Liver (tissue), 9 donors: ENCODE data around the gene HNRNPA1. TPM values are rescaled to one million over a fixed set of nuclear protein-coding genes. Genes with fewer than 3 reads are reported as not detected.

Source experiments
- DNase-seq: peaks from one replicate; pipeline ENCODE4 v3.0.0-alpha.2; 2017; ENCODE audit warnings: low spot score
- H3K27ac ChIP-seq, 2 donors: one replicate each; pipeline ENCODE4 v1.7.0; 2013; ENCODE audit warnings: inconsistent platforms in 2 of 2, low read length in 2 of 2, control low read depth in 1 of 2, low read depth in 1 of 2, mild to moderate bottlenecking in 1 of 2
- H3K27me3 ChIP-seq, 4 donors: one replicate each; pipeline versions ENCODE4 v1.6.1 to v1.7.0; 2013; ENCODE audit warnings: low read length in 3 of 4, inconsistent platforms in 1 of 4, mild to moderate bottlenecking in 1 of 4, moderate library complexity in 1 of 4; ENCODE audit not compliant: control insufficient read depth in 4 of 4, insufficient read depth in 4 of 4
- H3K36me3 ChIP-seq, 4 donors: one replicate each; pipeline versions ENCODE4 v1.6.1 to v1.7.0; 2013; ENCODE audit warnings: low read length in 3 of 4, mild to moderate bottlenecking in 3 of 4, low read depth in 1 of 4, moderate library complexity in 1 of 4; ENCODE audit not compliant: control insufficient read depth in 4 of 4, insufficient read depth in 3 of 4
- H3K4me1 ChIP-seq, 4 donors: one replicate each; pipeline versions ENCODE4 v1.6.1 to v1.7.0; 2013; ENCODE audit warnings: low read length in 3 of 4, mild to moderate bottlenecking in 3 of 4, moderate library complexity in 1 of 4; ENCODE audit not compliant: control insufficient read depth in 4 of 4, insufficient read depth in 4 of 4
- H3K4me3 ChIP-seq, 3 donors: one replicate each; pipeline versions ENCODE4 v1.6.1 to v1.7.0; 2013; ENCODE audit warnings: low read length in 3 of 3, control low read depth in 1 of 3, low read depth in 1 of 3, mild to moderate bottlenecking in 1 of 3
- H3K9ac ChIP-seq, 2 donors: one replicate each; pipeline ENCODE4 v1.7.0; 2013; ENCODE audit warnings: low read length in 2 of 2, mild to moderate bottlenecking in 2 of 2, moderate library complexity in 2 of 2, control low read depth in 1 of 2, low read depth in 1 of 2
- H3K9me3 ChIP-seq, 4 donors: one replicate each; pipeline versions ENCODE4 v1.6.1 to v1.7.0; 2013; ENCODE audit warnings: low read length in 3 of 4; ENCODE audit not compliant: control insufficient read depth in 4 of 4
- ATF3 ChIP-seq: IDR thresholded peaks from 2 replicates; pipeline ENCODE4 v1.6.1; 2016; ENCODE audit warnings: antibody characterized with exemption
- CTCF ChIP-seq: fragments of 150-350 bp; IDR thresholded peaks from 2 replicates; pipeline ENCODE4 v1.5.1; 2017; ENCODE audit warnings: improper control_type of control experiment, low read depth, low read length; ENCODE audit not compliant: missing input control
- FOXA1 ChIP-seq: IDR thresholded peaks from 2 replicates; pipeline ENCODE4 v1.6.1; 2016; ENCODE audit warnings: antibody characterized with exemption
- FOXA2 ChIP-seq: IDR thresholded peaks from 2 replicates; pipeline ENCODE4 v1.6.1; 2016; ENCODE audit warnings: antibody characterized with exemption
- GABPA ChIP-seq, 2 donors: IDR thresholded peaks in 1 of 2; conservative IDR thresholded peaks in 1 of 2; 2 replicates each; pipeline ENCODE4 v1.6.1; 2016; ENCODE audit warnings: antibody characterized with exemption in 2 of 2, mild to moderate bottlenecking in 1 of 2, moderate library complexity in 1 of 2
- HNF4A ChIP-seq, 2 donors: conservative IDR thresholded peaks; 2 replicates each; pipeline ENCODE4 v1.6.1; 2016; ENCODE audit warnings: antibody characterized with exemption in 2 of 2, mild to moderate bottlenecking in 2 of 2
- MAX ChIP-seq: IDR thresholded peaks from 2 replicates; pipeline ENCODE4 v1.6.1; 2016; ENCODE audit warnings: antibody characterized with exemption
- NR2F2 ChIP-seq: IDR thresholded peaks from 2 replicates; pipeline ENCODE4 v1.6.1; 2016; ENCODE audit warnings: antibody characterized with exemption
- RAD21 ChIP-seq, 2 donors: IDR thresholded peaks; 2 replicates each; pipeline ENCODE4 v1.6.1; 2016; ENCODE audit warnings: antibody characterized with exemption in 2 of 2, mild to moderate bottlenecking in 2 of 2
- RXRA ChIP-seq, 2 donors: IDR thresholded peaks; 2 replicates each; pipeline ENCODE4 v1.6.1; 2017 to 2018; ENCODE audit warnings: antibody characterized with exemption in 2 of 2, mild to moderate bottlenecking in 1 of 2
- SP1 ChIP-seq: IDR thresholded peaks from 2 replicates; pipeline ENCODE4 v1.6.1; 2018; ENCODE audit warnings: antibody characterized with exemption, mild to moderate bottlenecking
- YY1 ChIP-seq: IDR thresholded peaks from 2 replicates; pipeline ENCODE4 v1.6.1; 2016; ENCODE audit warnings: antibody characterized with exemption, mild to moderate bottlenecking
- ZBTB33 ChIP-seq: IDR thresholded peaks from 2 replicates; pipeline ENCODE4 v1.6.1; 2016; ENCODE audit warnings: antibody characterized with exemption
- WGBS: extraction: QIAGEN DNeasy Blood & Tissue Kit; methylation state at CpG from one replicate; pipeline ENCODE4 v1.1.7; 2013; 5-methylcytosine and 5-hydroxymethylcytosine counted together
- polyA plus RNA-seq, 2 donors: library from polyadenylated mRNA; stranded (reverse) in 1 of 2; unstranded in 1 of 2; fragments of 200-250 nt in 1 of 2; fragments of >200 nt in 1 of 2; fragmentation: Nextera tagmentation in 1 of 2; extraction: Ambion mirVana in 1 of 2; gene quantifications; one replicate each; pipeline versions ENCODE4 v1.2.1 to v1.2.3, GENCODE V29; 2013 to 2015
- total RNA-seq, 2 donors: library from RNA; depleted of rRNA; stranded (reverse); fragments of >200 nt; gene quantifications; one replicate each; pipeline ENCODE4 v1.2.3, GENCODE V29; 2014
- donor health status: healthy.
- donor health status: healthy.
- donor health status: healthy.
- donor health status: healthy.
- donor health status: healthy.

Gene HNRNPA1
- total and polyA plus RNA-seq, 4 donors: 81.0 to 274 (median 205) TPM

DNA sequence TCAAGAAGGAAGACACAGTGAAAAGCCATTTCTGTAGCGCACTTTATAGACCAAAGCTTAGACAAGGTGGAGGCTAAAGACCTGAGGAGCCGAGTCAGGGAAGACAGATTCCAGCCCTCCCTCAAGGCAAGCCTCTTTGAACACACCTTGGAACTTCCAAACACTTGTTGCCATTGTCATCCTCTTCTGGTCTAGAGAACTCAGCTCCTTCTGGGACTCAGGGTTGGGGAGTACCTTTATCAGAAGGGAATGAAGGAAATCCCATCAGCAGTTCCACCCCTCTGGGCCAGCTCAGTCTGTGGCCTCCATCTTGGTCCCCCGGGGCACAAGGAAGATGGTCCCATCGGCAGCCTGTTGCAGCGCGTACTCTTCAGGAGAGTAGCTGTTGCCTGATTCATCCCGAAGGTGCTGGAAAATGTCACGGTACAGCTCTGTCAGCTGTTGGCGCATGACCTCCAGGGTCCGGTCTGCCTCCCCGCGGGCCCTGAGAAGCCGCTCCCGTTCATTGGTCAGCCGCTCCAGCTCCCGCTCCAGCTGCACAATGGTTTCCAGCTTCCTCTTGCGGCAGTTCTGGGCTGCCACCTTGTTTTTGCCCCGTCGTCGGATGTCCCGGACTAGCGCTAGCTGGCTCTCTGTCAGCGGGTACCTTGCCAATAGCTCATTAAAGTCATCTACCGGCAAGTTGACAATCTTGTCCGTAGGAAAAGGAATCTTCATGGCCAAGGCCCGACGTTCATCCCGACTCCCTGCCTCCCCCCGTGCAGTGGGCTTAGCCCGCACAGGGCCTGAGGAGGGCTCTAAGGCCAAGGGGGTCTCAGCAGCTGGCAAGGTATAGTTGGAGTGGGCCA, 11.8 kb downstream of the HNRNPA1 start:
- 93% methylated on average over 30 of the region's 30 CpGs for WGBS
- Histone ChIP-seq H3K27ac (no peak overlapping the region), H3K4me1 (peaks cover 0 to 3% (median 0%) of the 10 kb centered on the region in 4 donors), H3K4me3 (no peak overlapping the region), H3K36me3 (peaks cover 0 to 11% (median 7%) of the 10 kb centered on the region in 4 donors), H3K9ac (no peak overlapping the region), H3K9me3 (no peaks in the 10 kb centered on the region), H3K27me3 (no peaks in the 10 kb centered on the region)
- DNase-seq: no peak
- no peak for TF ChIP-seq SP1
- TF ChIP-seq YY1: no peak
- no peak for TF ChIP-seq FOXA2
- TF ChIP-seq MAX: no peak

- DNase-seq: no peak
- no peaks in the 10 kb centered on the region for H3K9me3 ChIP-seq
- H3K27ac ChIP-seq: no peak overlapping the region
- no peak overlapping the region for H3K4me3 ChIP-seq
- H3K36me3 ChIP-seq: peaks cover 0 to 5% (median 1%) of the 10 kb centered on the region in 4 donors
- TF ChIP-seq HNF4A (conservative IDR thresholded peaks at IDR 0.05) (no peak), GABPA (IDR thresholded peaks at IDR 0.05 in 1 of 2, conservative IDR thresholded peaks at IDR 0.05 in 1 of 2) (no peak), ATF3 (no peak), CTCF (no peak)
- WGBS: 97% methylated on average over 7 of the region's 7 CpGs
- H3K27me3 ChIP-seq: no peaks in the 10 kb centered on the region
- H3K9ac ChIP-seq: no peak overlapping the region
- H3K4me1 ChIP-seq: peaks cover 0 to 3% (median 0%) of the 10 kb centered on the region in 4 donors
Observed at GRCh38 chr12:54292931-54293241, 12.4 kb downstream of the HNRNPA1 start.

GRCh38 chr12:54294152-54294952, 13.8 kb downstream of the HNRNPA1 start:
- H3K36me3 ChIP-seq: no peaks in the 10 kb centered on the region
- WGBS: 52% methylated on average over 9 of the region's 9 CpGs
- peak; percentile 89 for TF ChIP-seq CTCF
- TF ChIP-seq FOXA1: no peak
- peak; percentile 100 for TF ChIP-seq NR2F2
- TF ChIP-seq ZBTB33: no peak
- peak; percentile 15 for TF ChIP-seq SP1
- TF ChIP-seq RAD21 (IDR thresholded peaks at IDR 0.05): peak; percentile 86 to 93
- TF ChIP-seq HNF4A (conservative IDR thresholded peaks at IDR 0.05): peak in 1 of 2 donors; percentile 56
- TF ChIP-seq FOXA2: no peak
- TF ChIP-seq RXRA (IDR thresholded peaks at IDR 0.05): peak; percentile 47 to 84
- DNase-seq: peak; percentile 91
- H3K27ac ChIP-seq: no peak overlapping the region
- H3K27me3 ChIP-seq: no peaks in the 10 kb centered on the region
- no peak overlapping the region for H3K9ac ChIP-seq
- H3K4me3 ChIP-seq: no peak overlapping the region
- peaks cover 0 to 3% (median 0%) of the 10 kb centered on the region in 4 donors for H3K4me1 ChIP-seq
- no peaks in the 10 kb centered on the region for H3K9me3 ChIP-seq
